Activated T-helper 1 cell treated with Interleukin-2 at 50 U/mL for 16 hours (primary cell): Measurements from ENCODE around the gene NUDT19.
"Not testable (repeated sequence)": the region's sequence is repeated elsewhere in the genome, so short reads cannot be mapped to it uniquely, and the experiment has no call there.

Experiments
- DNase-seq: peaks from one replicate; pipeline ENCODE4 v3.0.0-alpha.2; 2020; ENCODE audit warnings: low read depth

NUDT19 gene

DNA sequence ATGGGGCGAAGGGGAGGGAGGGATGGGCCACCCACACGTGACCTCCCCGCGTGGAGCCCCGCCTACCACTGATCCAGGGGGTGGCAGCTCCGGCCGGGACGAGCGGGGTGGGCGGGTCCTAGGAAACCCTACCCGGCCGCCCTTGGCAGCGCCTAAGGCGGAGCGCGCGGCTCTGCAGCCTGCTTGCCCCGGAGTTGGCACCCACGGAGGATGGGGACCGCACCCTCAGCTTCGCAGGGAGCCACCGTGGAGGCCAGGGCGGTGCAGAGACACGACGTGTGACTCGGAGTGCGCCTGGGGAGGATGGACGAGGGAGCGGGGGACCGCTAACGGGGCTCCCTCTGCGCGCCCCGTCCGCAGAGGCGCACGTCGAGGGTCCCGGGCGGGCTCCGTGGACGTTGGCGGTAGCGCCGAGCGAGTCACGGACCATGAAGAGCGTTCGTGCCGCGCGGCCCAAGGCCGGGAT is 15.9 kb upstream of the NUDT19 start, which contains the start of gene RGS9BP:
Gene RGS9BP, plus strand, starts transcription at position 129 of the 466 bp plus-strand sequence. CDS start 416 bp downstream, outside the sequence.
- DNase-seq = peak; percentile 46

DNA sequence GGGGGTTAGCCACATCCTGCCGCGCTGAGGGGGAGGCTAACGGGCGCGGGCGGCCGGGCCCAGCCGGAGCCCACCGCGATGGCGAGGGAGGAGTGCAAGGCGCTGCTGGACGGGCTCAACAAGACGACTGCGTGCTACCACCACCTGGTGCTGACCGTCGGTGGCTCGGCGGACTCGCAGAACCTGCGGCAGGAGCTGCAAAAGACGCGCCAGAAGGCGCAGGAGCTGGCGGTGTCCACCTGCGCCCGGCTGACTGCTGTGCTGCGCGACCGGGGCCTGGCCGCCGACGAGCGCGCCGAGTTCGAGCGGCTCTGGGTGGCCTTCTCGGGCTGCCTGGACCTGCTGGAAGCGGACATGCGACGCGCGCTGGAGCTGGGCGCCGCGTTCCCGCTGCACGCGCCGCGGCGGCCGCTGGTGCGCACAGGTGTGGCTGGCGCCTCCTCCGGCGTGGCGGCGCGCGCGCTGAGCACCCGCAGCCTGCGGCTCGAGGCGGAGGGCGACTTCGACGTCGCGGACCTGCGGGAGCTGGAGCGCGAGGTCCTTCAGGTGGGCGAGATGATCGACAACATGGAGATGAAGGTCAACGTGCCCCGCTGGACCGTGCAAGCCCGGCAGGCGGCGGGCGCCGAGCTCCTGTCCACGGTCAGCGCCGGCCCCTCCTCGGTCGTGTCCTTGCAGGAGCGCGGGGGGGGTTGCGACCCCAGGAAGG is 15.3 kb upstream of the NUDT19 start:
- DNase-seq = no peak

DNA sequence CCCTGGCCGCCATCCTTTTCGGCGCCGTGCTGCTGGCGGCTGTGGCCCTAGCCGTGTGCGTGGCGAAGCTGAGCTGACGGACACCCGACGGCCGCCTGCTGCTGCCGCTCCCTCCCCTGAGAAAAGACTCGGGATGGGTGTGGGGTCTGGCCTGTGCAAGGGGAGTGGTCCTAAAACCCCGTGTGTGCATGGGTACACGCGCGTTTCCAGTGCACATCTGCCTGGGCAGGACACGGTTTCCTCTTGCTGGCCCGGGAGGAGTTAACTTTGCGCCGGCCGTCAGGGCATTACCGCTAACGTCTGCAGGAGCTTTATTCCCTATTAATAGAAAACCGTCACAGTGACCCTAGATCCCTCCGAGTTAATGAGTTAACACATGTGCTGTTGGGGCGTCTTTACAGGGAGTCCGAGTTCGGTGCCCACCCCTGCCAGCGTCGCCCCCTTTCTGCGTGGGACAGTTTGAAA is 14.7 kb upstream of the NUDT19 start:
- DNase-seq = no peak

DNA sequence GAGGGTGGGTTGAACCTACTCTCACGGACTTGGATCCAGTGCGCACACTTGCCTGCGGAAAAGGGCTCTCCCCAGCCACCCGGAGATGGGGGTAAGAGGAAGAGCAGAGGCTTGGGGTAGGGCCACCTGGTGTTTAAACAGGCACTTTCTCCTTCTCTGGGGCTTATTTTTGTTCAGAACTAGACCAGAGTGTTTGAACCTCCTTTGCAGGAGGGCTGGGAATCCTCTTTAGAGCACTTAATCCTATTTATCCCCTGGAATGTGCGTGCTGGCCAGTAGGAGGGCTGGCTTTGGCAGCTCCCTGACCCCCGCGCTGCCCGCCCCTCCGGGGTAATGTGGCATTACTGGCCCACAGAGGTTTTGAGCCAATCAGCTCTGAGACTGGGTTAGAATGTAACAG is 14.0 kb upstream of the NUDT19 start:
- no peak for DNase-seq

DNA sequence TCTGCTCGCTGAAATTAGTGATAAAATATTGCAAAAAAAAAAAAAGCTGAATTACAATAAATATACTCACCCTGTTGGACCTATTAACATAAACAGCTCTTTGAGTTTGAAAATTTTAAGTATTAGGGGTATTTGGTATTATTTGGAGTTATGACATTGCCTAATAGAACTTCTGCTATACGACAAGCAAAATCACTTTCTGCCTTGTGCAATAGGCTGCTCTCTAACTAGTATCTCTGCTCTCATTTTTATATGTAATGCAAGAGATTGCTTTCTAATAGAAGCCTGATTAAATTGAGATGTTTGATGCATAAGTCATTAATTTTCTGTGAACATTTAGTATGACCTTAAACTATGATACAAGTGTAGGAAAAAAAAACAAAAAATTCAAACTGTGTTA is 10.6 kb upstream of the NUDT19 start:
- DNase-seq = no peak

DNA sequence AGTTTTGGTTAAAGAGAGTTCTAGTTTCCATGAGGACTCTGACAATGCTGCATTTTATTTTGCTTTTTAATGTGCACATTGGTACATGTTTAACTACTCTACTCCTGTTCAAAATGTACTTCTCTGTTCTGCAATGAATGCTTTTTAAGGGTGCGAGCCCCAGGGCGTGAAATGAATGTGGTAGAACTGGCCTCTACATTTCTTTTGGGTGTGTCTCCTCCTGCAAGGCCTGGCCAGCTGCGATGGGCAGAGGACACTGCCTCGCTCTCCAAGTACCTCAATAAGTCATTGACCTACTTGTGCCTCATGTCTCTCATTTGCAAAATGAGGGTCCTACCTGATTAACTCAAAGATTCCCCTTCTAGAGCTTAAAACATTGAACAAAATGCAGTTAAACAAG is 9.3 kb upstream of the NUDT19 start:
- no peak for DNase-seq

DNA sequence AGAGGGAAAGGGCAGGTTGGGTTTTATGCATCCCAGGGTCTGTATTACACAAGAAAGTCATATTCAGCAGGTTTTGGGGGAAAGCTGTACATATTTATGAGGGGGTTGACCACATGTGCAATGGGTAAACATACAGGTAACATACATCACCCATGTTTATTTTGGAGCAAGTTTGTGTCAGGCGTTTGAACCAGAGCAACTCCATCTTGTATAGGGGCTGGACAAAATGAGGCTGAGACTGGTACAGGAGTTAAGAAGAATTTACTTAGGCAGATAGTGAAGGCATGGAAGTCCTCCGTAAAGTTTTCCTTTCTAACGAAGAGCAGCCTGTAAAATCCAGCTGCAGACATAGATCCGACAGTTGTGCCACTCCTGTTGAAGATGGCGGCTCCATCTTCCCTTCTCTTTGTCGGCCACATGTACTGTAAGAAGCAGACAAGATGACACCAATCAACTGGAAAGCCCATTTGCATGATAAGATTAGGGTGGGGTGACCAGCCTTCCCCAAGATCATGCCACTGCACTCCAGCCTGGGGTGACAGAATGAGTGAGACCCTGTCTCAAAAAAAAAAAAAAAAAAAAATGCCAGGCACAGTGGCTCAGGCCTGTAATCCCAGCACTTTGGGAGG is 4.7 kb upstream of the NUDT19 start:
- DNase-seq = no peak

DNA sequence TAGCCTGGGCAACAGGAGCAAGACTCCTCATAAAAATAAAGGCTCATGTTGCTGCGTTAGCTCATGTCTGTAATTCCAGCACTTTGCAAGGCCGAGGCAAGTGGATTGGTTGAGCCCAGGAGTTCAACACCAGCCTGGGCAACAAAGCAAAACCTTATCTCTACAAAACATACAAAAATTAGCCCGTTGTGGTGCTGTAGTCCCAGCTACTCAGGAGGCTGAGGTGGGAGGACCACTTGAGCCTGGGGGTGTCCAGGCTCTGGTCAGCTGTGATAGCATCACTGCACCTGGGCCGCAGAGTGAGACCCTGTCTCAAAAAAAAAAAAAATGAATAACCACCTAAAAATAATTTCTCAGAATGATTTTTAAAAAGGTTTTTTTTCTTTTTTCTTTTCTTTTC is 3.9 kb upstream of the NUDT19 start:
- no peak for DNase-seq

DNA sequence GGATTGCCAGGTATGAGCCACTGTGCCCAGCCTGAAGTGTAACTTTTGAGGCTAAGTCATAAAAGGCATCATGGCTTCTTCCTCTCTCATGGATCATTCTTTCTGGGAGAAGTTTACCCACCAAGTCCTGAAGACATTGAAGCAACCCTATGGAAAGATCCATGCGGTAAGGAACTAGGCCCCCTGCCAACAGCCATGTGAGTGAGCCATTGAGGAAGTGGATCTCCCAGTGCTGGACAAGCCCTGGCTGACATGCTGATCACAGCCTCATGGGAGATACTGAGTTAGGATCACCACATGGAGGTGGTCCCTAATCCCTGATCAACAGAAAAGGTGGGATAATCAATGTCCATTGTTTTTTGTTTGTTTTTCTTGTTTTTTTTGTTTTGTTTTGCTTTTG is 3.3 kb upstream of the NUDT19 start:
- no peak for DNase-seq

DNA sequence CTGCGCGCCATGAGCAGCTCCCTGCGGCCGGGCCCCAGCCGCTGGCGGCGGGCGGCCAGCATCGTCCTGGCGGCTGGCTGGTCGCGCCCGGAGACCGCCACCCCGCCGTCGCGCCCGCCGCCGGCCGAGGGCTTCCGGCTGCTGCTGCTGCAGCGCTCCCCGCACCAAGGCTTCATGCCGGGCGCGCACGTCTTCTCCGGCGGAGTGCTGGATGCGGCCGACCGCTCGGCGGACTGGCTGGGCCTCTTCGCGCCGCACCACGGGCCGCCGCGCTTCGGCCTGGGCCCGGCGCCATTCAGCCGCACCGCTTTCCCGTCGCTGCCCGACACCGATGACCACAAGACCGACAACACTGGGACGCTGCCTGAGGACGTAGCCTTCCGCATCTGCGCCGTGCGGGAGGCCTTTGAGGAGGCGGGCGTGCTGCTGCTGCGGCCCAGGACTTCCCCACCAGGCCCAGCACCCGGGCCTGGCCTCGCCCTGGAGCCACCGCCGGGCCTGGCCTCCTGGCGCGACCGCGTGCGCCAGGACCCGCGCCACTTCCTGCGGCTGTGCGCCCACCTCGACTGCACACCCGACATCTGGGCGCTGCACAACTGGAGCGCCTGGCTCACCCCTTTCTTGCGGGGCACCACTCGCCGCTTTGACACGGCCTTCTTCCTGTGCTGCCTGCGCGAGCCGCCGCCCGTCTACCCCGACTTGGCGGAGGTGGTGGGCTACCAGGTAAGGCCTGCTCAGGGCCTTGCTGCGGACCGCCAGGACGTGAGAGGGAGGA is 518 bp downstream of the NUDT19 start:
- DNase-seq = peak; percentile 17

DNA sequence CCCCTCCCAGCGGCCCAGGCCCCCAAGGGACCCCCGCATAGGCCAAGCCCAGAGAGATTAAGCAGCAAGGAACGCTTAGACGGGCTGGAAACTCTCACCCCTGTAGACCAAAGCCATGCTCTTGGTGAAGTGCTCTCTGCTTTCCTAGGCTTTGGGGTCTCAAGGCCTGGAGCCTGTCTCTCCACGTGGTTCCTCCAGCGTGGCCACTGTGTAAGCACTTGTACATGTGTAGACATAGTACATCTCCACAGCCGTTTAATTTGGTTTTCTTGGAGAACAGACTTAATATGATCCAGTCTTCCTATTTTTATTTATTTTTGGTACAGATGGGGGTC is 1.1 kb downstream of the NUDT19 start:
- no peak for DNase-seq

DNA sequence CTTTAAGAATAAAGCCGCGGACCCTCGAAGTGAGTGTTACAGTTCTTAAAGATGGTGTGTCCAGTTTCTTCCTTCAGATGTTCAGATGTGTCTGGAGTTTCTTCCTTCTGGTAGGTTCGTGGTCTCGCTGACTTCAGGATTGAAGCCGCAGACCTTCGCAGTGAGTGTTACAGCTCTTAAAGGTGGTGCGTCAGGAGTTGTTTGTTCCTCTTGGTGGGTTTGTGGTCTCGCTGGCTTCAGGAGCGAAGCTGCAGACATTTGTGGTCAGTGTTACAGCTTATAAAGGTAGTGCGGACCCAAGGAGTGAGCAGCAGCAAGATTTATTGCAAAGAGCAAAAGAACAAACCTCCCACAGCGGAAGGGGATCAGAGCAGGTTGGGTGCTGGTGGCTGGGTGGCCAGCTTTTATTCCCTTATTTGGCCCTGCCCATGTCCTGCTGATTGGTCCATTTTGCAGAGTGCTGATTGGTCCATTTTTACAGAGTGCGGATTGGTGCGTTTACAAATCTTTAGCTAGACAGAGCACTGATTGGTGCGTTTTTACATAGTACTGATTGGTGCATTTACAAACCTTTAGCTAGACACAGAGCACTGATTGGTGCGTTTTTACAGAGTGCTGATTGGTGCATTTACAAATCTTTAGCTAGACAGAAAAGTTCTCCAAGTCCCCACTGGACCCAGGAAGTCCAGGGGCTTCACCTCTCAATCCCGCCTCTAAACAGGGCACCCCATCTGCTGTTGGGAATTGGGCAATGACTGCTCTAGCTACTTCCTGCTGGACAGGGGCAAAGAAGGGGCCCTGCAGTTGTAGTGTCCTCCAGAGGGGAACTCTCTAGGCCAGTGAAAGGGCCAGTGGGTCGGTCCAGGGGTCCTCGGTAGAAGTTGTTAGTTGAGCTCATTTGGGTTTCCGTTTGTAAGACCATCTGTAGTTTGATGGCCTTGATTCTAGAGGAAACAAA is 1.8 kb downstream of the NUDT19 start:
- DNase-seq = not testable (repeated sequence)

DNA sequence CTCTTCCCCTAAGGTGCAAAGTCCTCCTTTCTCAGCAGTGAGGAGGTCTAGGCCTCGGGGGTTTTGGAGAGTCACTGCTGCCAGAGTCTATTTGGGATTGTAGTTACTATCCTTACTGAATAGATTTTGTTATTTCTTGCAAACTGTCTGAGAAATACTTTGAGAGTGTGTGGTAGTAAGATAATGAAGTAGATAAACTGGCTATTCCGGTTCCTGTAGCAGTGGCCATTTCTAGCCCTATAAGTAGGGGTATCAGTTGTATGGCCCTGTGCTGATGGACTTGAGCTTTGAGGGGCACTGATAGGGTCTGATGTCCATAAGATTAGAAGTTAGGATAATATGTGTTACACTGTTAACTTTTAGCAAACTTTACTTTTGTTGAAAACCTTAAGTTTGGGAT is 2.7 kb downstream of the NUDT19 start:
- DNase-seq = not testable (repeated sequence)

DNA sequence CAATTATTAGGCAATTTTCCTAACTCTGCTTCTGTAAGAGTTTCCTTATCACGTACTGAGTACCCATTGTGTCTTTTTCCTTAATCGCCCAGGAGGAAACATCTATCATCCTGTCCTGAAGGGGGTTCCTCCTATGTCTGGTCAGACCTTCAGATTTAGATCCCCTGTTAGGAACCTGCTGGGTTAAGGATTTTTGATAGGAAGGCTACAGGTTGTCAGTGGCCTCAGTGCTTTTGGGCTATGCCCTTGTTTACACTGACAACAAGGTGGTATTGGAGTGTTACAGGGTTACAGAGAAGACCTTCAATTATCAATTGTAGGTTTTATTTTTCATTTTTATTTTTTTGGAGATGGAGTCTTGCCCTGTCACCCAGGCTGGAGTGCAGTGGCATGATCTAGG is 3.2 kb downstream of the NUDT19 start:
- DNase-seq = not testable (repeated sequence)

DNA sequence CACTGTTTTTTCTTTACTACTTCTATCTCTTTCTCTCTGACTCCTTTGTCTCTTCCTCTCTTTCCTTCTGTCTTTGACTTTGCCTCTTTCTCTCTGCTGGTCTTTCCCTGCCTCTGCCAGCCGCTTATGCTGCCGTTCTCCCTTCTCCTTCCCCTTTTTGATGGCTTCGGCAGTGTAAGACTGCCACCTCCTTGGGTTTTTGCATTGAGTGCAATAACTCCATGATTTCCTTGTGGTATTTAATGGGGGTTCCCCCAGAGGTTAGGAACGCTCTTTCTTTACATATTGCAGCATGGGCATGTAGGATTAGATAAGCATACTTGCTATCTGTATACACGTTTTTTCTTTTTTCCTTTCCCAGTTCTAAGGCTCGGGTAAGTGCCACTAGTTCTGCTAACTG is 3.9 kb downstream of the NUDT19 start:
- not testable (repeated sequence) for DNase-seq

DNA sequence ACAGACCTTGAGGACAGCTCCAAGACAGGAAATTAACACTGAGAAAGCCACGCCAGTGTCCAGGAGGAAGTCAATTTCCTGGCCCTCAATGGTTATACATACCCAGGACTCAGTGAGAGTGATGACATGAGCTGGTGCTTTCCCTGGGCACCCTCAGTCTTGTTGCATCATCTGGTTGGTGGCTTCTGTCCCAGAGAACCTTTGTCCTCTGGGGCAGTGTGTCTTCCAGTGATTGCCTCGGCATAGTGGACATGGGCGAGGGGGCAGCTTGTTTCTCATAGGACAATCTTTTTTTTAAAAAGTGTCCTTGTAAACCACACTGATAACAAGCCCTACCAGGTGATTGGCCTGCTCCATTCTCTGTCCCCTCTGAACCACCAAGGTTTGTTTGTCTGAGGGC is 5.2 kb downstream of the NUDT19 start:
- not testable (repeated sequence) for DNase-seq

DNA sequence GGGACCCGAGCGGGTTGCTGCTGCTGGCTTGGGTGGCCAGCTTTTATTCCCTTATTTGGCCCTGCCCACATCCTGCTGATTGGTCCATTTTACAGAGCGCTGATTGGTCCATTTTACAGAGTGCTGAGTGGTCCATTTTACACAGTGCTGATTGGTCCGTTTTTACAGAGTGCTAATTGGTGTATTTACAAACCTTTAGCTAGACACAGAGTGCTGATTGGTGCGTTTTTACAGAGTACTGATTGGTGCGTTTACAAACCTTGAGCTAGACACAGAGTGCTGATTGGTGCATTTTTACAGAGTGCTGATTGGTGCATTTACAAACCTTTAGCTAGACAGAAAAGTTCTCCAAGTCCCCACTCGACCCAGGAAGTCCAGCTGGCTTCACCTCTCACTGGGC is 8.5 kb downstream of the NUDT19 start:
- not testable (repeated sequence) for DNase-seq

DNA sequence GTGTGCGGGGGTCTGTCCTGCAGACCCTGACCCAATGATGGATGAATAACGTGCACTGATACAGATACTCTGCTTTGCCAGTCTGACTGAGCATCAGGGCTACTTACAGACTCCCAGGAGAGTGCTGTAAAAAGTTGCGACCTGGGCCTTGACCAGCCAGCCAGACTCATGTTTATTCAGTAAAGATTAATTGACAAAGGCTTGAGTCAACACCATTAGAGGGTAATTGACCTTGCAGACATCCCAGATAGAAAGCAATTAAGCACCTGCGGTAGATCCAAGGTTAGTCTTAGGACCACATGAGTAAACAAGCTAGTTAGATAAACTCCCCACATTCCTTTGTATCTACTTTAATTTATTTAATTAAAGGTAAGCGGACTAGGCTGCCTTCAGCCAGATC is 10.4 kb downstream of the NUDT19 start:
- no peak for DNase-seq

DNA sequence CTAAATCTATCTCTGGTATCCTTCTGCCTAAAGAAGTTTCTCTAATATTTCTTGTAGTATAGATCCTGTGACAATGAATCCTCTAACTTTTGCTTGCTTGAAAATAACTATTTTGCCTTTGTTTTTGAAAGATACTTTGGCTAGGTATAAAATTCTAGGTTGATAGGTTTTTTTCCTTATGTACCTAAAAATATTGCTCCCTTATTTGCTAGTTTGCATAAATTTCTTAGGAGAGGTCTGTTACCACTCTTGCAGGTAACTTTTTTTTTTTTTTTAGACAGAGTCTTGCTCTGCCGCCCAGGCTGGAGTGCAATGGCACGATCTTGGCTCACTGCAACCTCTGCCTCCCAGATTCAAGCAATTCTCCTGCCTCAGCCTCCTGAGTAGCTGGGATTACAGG is 12.4 kb downstream of the NUDT19 start:
- DNase-seq = not testable (repeated sequence)

DNA sequence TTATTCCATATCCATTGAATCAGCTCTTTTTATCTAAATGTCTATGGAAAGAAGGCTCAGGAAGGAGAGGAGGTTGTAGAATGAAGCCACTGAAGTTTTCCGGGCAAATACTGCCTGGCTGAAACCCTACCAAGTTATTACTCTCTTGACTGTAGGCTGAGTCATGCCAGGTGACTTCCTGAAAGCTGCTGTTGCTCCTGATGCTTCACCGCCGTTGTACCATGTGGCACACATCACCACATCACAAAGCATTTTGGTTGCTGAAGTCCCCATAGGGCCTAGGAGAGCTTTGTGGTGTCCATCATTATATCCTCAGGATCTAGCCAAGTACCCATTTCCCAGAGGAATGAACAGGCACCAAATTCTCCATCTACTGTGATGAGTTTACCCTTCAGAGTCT is 16.8 kb downstream of the NUDT19 start:
- no peak for DNase-seq

DNA sequence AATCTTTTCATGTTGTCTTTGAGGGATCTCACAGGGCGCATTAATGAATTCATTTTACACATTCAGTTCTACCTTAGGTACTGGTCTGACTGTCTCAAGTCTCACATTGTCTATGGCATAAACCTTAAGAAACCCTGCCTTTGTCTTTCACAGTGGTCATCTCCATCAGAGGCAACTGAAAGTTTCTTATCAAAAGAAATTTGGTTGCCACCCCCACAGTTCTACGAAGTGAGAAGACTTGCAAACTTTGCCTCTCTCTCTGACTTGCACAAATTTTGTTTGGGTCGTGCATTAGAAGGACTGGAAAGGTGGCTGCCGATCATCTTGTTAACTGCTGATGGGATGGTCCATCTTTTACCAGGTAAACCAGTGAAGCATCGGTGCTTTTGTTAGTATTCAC is 17.4 kb downstream of the NUDT19 start:
- no peak for DNase-seq

DNA sequence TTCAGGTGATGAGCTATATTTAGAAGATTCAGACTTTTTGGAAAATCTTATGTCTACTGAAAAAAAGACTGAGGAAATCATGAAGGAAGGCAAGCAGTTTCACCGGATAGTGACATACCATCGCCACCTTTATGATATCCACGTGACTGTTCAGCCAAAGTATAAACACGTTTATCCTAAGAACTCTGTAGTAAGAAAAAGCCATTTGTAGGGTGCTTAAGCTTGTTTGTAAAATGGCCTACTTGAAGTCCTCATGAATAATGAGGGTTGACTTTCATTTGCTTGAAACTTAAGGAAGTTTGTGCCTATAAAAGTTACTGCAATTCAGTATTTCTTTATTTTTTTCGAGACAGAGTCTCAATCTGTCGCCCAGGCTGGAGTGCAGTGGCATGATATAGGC is 20.1 kb downstream of the NUDT19 start:
- DNase-seq = no peak
